Bronchial epithelial cell (primary cell): ENCODE data around the gene SRSF11. TPM values are rescaled to one million over a fixed set of nuclear protein-coding genes. Genes with fewer than 3 reads are reported as not detected.
A peak's percentile ranks its signal among the peaks of the same experiment; 100 is the strongest.
"Not testable (repeated sequence)": the region's sequence is repeated elsewhere in the genome, so short reads cannot be mapped to it uniquely, and the experiment has no call there.

Experiments used
- DNase-seq: peaks from one replicate; pipeline ENCODE4 v3.0.0-alpha.2; 2010; ENCODE audit warnings: low read depth
- FAIRE-seq: peaks from 2 replicates; lab custom pipeline; 2011; peaks lifted over from hg19 to GRCh38; lab: Jason Lieb, UNC
- H3K27me3 ChIP-seq: 2 replicates; pipeline ENCODE4 v1.5.1; 2011; ENCODE audit warnings: low read length; ENCODE audit not compliant: control insufficient read depth, insufficient read depth
- H3K36me3 ChIP-seq: 2 replicates; pipeline ENCODE4 v1.5.1; 2011; ENCODE audit warnings: low read length; ENCODE audit not compliant: control insufficient read depth, insufficient read depth
- H3K4me3 ChIP-seq: 2 replicates; pipeline ENCODE4 v1.5.1; 2011; ENCODE audit warnings: mild to moderate bottlenecking, low read depth, low read length, control low read depth
- CTCF ChIP-seq: IDR thresholded peaks from 2 replicates; pipeline ENCODE4 v1.5.1; 2011; ENCODE audit warnings: mild to moderate bottlenecking, moderate library complexity, low read length, control low read depth, inconsistent platforms; ENCODE audit not compliant: insufficient read depth, severe bottlenecking
- total RNA-seq: library from RNA; depleted of rRNA; stranded (reverse); fragments of >200 nt; gene quantifications from 2 replicates; pipeline ENCODE4 v1.2.1, GENCODE V29; 2014

SRSF11 gene
- 62.9 and 107 TPM in 2 replicates for total RNA-seq

- Histone ChIP-seq H3K36me3 (peaks cover 8% of the 10 kb centered on the region), H3K4me3 (peak within 1 kb of the TSS; percentile 77), H3K27me3 (no peaks in the 10 kb centered on the region)
- TF ChIP-seq CTCF: no peak
- FAIRE-seq (no peak), DNase-seq (peak; percentile 76)
Observed at GRCh38 chr1:70221238-70222121, at the start of gene SRSF11. TSS of gene SRSF11 (plus strand) at chr1:70221380. CDS start at chr1:70221637, 257 bp downstream.

- no peak overlapping the region for H3K4me3 ChIP-seq
- FAIRE-seq (no peak), DNase-seq (no peak)
- no peak for TF ChIP-seq CTCF
- H3K36me3 ChIP-seq: no peaks in the 10 kb centered on the region
- H3K27me3 ChIP-seq: no peaks in the 10 kb centered on the region
Observed at GRCh38 chr1:70171512-70171911, 49.7 kb upstream of the SRSF11 start.

GRCh38 chr1:70185181-70185580 is 36.0 kb upstream of the SRSF11 start:
- H3K4me3 ChIP-seq, DNase-seq, H3K27me3 ChIP-seq, FAIRE-seq, H3K36me3 ChIP-seq: not testable (repeated sequence)

GRCh38 chr1:70188522-70188921 is 32.7 kb upstream of the SRSF11 start:
- Histone ChIP-seq H3K36me3 (no peaks in the 10 kb centered on the region), H3K27me3 (no peaks in the 10 kb centered on the region), H3K4me3 (no peak overlapping the region)
- DNase-seq (no peak), FAIRE-seq (no peak)
- no peak for TF ChIP-seq CTCF

GRCh38 chr1:70190180-70190579 is 31.0 kb upstream of the SRSF11 start:
- no peak for TF ChIP-seq CTCF
- H3K36me3 ChIP-seq: no peaks in the 10 kb centered on the region
- no peak for FAIRE-seq

GRCh38 chr1:70192446-70192845 is 28.7 kb upstream of the SRSF11 start:
- H3K4me3 ChIP-seq, FAIRE-seq, DNase-seq, H3K36me3 ChIP-seq, H3K27me3 ChIP-seq: not testable (repeated sequence)

More at GRCh38 chr1:70190180-70190579, 31.0 kb upstream of the SRSF11 start:
- H3K27me3 ChIP-seq: no peaks in the 10 kb centered on the region
- H3K4me3 ChIP-seq: no peak overlapping the region
- no peak for DNase-seq
